Activated CD8-positive, alpha-beta memory T cell treated with anti-CD3 and anti-CD28 coated beads, Interleukin-2, amount 50 U/mL, for 24 hours (primary cell): ENCODE data around the gene TGFB2.

Experiments
- DNase-seq: peaks from one replicate; pipeline ENCODE4 v3.0.0-alpha.2; 2020; ENCODE audit errors: extremely low read depth

The TGFB2 gene

GRCh38 chr1:218424502-218424901 lies 79.4 kb downstream of the TGFB2 start:
- no peak for DNase-seq

GRCh38 chr1:218425647-218426342 lies 80.7 kb downstream of the TGFB2 start:
- no peak for DNase-seq

GRCh38 chr1:218426343-218426657 lies 81.2 kb downstream of the TGFB2 start:
- no peak for DNase-seq

GRCh38 chr1:218429301-218429700 lies 84.2 kb downstream of the TGFB2 start:
- no peak for DNase-seq

GRCh38 chr1:218430346-218430745 lies 85.2 kb downstream of the TGFB2 start:
- DNase-seq, result no peak

- DNase-seq, result no peak
Observed at GRCh38 chr1:218430822-218431221, 85.7 kb downstream of the TGFB2 start.

GRCh38 chr1:218431476-218431875 lies 86.3 kb downstream of the TGFB2 start:
- DNase-seq, result no peak

- DNase-seq, result no peak
Observed at GRCh38 chr1:218433744-218434143, 88.6 kb downstream of the TGFB2 start.

- no peak for DNase-seq
Observed at GRCh38 chr1:218435528-218435927, 90.4 kb downstream of the TGFB2 start.

GRCh38 chr1:218436346-218436745 lies 91.2 kb downstream of the TGFB2 start:
- no peak for DNase-seq

GRCh38 chr1:218436997-218437396 lies 91.9 kb downstream of the TGFB2 start:
- DNase-seq, result no peak

- no peak for DNase-seq
Observed at GRCh38 chr1:218439541-218440295, 94.6 kb downstream of the TGFB2 start.

GRCh38 chr1:218443255-218443654 lies 98.1 kb downstream of the TGFB2 start:
- no peak for DNase-seq

- no peak for DNase-seq
Observed at GRCh38 chr1:218444173-218444572, 99.0 kb downstream of the TGFB2 start.

GRCh38 chr1:218444588-218444987 lies 99.5 kb downstream of the TGFB2 start:
- no peak for DNase-seq

GRCh38 chr1:218447010-218447689 lies 102.0 kb downstream of the TGFB2 start:
- DNase-seq, result no peak

- no peak for DNase-seq
Observed at GRCh38 chr1:218451415-218451814, 106.3 kb downstream of the TGFB2 start.

GRCh38 chr1:218454700-218455282 lies 109.7 kb downstream of the TGFB2 start:
- DNase-seq, result no peak

- DNase-seq, result no peak
Observed at GRCh38 chr1:218456444-218456843, 111.3 kb downstream of the TGFB2 start.

GRCh38 chr1:218459450-218459849 lies 114.3 kb downstream of the TGFB2 start:
- no peak for DNase-seq

- DNase-seq, result no peak
Observed at GRCh38 chr1:218459878-218460711, 115.0 kb downstream of the TGFB2 start.

- no peak for DNase-seq
Observed at GRCh38 chr1:218461351-218461750, 116.2 kb downstream of the TGFB2 start.
